CD8-positive, alpha-beta memory T cell (primary cell): ENCODE data around the gene SLC39A11. TPM values are rescaled to one million over a fixed set of nuclear protein-coding genes. Genes with fewer than 3 reads are reported as not detected.

Experiments used
- CTCF ChIA-PET: fragments of 350-600 bp; sonication (Branson Sonifier 250); formaldehyde crosslinking; loops from one replicate; lab custom pipeline; 2021; ENCODE audit warnings: antibody characterized with exemption; lab: Charles Lee
- POLR2A ChIA-PET: fragments of 350-600 bp; sonication (Branson Sonifier 250); formaldehyde crosslinking; loops from one replicate; lab custom pipeline; 2021; ENCODE audit warnings: antibody characterized with exemption; lab: Charles Lee
- DNase-seq, 5 donors: peaks; one replicate each; pipeline versions ENCODE4 v3.0.0 to v3.0.0-alpha.2; 2020 to 2022; ENCODE audit warnings: mixed read lengths in 1 of 5
- H3K27ac ChIP-seq: one replicate; pipeline ENCODE4 v1.7.0; 2013; ENCODE audit warnings: low read depth, mild to moderate bottlenecking, low read length, moderate library complexity
- H3K27me3 ChIP-seq: 2 replicates; pipeline ENCODE4 v1.7.0; 2013; ENCODE audit warnings: low read length, mild to moderate bottlenecking; ENCODE audit not compliant: insufficient read depth, poor library complexity, severe bottlenecking
- H3K36me3 ChIP-seq: 2 replicates; pipeline ENCODE4 v1.7.0; 2013; ENCODE audit warnings: mild to moderate bottlenecking, low read length, moderate library complexity; ENCODE audit not compliant: insufficient read depth
- H3K4me1 ChIP-seq: 2 replicates; pipeline ENCODE4 v1.7.0; 2013; ENCODE audit warnings: mild to moderate bottlenecking, low read length, moderate library complexity; ENCODE audit not compliant: insufficient read depth
- H3K4me3 ChIP-seq: 2 replicates; pipeline ENCODE4 v1.7.0; 2013; ENCODE audit warnings: mild to moderate bottlenecking, low read length
- H3K9me3 ChIP-seq: 2 replicates; pipeline ENCODE4 v1.7.0; 2013; ENCODE audit warnings: mild to moderate bottlenecking, low read length
- H3K27ac Mint-ChIP-seq, 8 donors: one replicate each; pipeline ENCODE4 v1.8.0; 2020 to 2021; ENCODE audit warnings: mixed read lengths in 8 of 8, mild to moderate bottlenecking in 6 of 8, inconsistent platforms in 3 of 8, moderate library complexity in 3 of 8
- H3K27me3 Mint-ChIP-seq, 2 donors: one replicate each; pipeline ENCODE4 v1.8.0; 2020 to 2021; ENCODE audit warnings: mixed read lengths in 2 of 2, mild to moderate bottlenecking in 1 of 2, moderate library complexity in 1 of 2
- H3K36me3 Mint-ChIP-seq, 3 donors: one replicate each; pipeline ENCODE4 v1.8.0; 2020 to 2021; ENCODE audit warnings: mixed read lengths in 3 of 3, inconsistent platforms in 1 of 3, mild to moderate bottlenecking in 1 of 3
- H3K4me1 Mint-ChIP-seq, 3 donors: one replicate each; pipeline ENCODE4 v1.8.0; 2020 to 2021; ENCODE audit warnings: mixed read lengths in 3 of 3, inconsistent platforms in 1 of 3, mild to moderate bottlenecking in 1 of 3
- H3K4me3 Mint-ChIP-seq, 7 donors: one replicate each; pipeline ENCODE4 v1.8.0; 2020 to 2021; ENCODE audit warnings: mixed read lengths in 7 of 7, mild to moderate bottlenecking in 6 of 7, moderate library complexity in 4 of 7, inconsistent platforms in 2 of 7
- H3K9me3 Mint-ChIP-seq, 5 donors: one replicate each; pipeline ENCODE4 v1.8.0; 2020 to 2022; ENCODE audit warnings: mixed read lengths in 5 of 5, mild to moderate bottlenecking in 3 of 5, moderate library complexity in 2 of 5, inconsistent platforms in 1 of 5
- polyA plus RNA-seq: library from polyadenylated mRNA; unstranded; fragments of 300-500 nt; fragmentation: Illumina TruSeq; gene quantifications from one replicate; pipeline ENCODE4 v1.2.3, GENCODE V29; 2021
- total RNA-seq, 2 experiments: library from RNA; stranded (reverse); gene quantifications; one replicate each; pipeline ENCODE4 v1.2.3, GENCODE V29; 2021

SLC39A11 gene
- total and polyA plus RNA-seq, 3 experiments from 2014 or later, result 13.1 to 18.5 (median 17.2) TPM

GRCh38 chr17:72659811-72660210 is 432.7 kb downstream of the SLC39A11 start:
- Histone ChIP-seq H3K27ac (no peak overlapping the region), H3K9me3 (no peaks in the 10 kb centered on the region), H3K4me1 (no peaks in the 10 kb centered on the region), H3K36me3 (no peaks in the 10 kb centered on the region), H3K27me3 (no peaks in the 10 kb centered on the region), H3K4me3 (no peak overlapping the region)
- no peak for DNase-seq
- POLR2A ChIA-PET, result no interaction called here
- no peak overlapping the region for H3K4me3 Mint-ChIP-seq
- no peak overlapping the region for H3K27ac Mint-ChIP-seq
- peaks cover 0 to 3% of the 10 kb centered on the region in 2 donors for H3K27me3 Mint-ChIP-seq
- no peaks in the 10 kb centered on the region for H3K9me3 Mint-ChIP-seq
- H3K36me3 Mint-ChIP-seq, result peaks cover 0 to 5% (median 2%) of the 10 kb centered on the region in 3 donors
- CTCF ChIA-PET, result no interaction called here
- H3K4me1 Mint-ChIP-seq, result no peaks in the 10 kb centered on the region

- H3K27ac ChIP-seq, result no peak overlapping the region
- ChIA-PET POLR2A (no interaction called here), CTCF (no interaction called here)
Observed at GRCh38 chr17:72658675-72659074, 433.8 kb downstream of the SLC39A11 start.

GRCh38 chr17:72657467-72658317 is 434.8 kb downstream of the SLC39A11 start:
- peak overlapping the region in 1 of 8 donors; percentile 85 for H3K27ac Mint-ChIP-seq

More at GRCh38 chr17:72658675-72659074, 433.8 kb downstream of the SLC39A11 start:
- Histone ChIP-seq H3K36me3 (no peaks in the 10 kb centered on the region), H3K27me3 (no peaks in the 10 kb centered on the region), H3K4me1 (no peaks in the 10 kb centered on the region), H3K4me3 (no peak overlapping the region), H3K9me3 (no peaks in the 10 kb centered on the region)
- DNase-seq, result no peak
- Mint-ChIP-seq H3K4me3 (no peak overlapping the region), H3K4me1 (no peaks in the 10 kb centered on the region), H3K27me3 (peaks cover 0 to 3% of the 10 kb centered on the region in 2 donors), H3K27ac (no peak overlapping the region), H3K9me3 (no peaks in the 10 kb centered on the region), H3K36me3 (peaks cover 0 to under 1% (median 0%) of the 10 kb centered on the region in 3 donors)

GRCh38 chr17:72656130-72656763 is 436.2 kb downstream of the SLC39A11 start:
- Mint-ChIP-seq H3K27me3 (peaks cover 0 to 2% of the 10 kb centered on the region in 2 donors), H3K27ac (peak overlapping the region in 1 of 8 donors; percentile 17), H3K4me1 (no peaks in the 10 kb centered on the region), H3K9me3 (no peaks in the 10 kb centered on the region), H3K4me3 (no peak overlapping the region), H3K36me3 (no peaks in the 10 kb centered on the region)
- Histone ChIP-seq H3K9me3 (no peaks in the 10 kb centered on the region), H3K4me3 (no peak overlapping the region), H3K27me3 (no peaks in the 10 kb centered on the region), H3K27ac (no peak overlapping the region), H3K36me3 (no peaks in the 10 kb centered on the region), H3K4me1 (no peaks in the 10 kb centered on the region)
- ChIA-PET POLR2A (no interaction called here), CTCF (no interaction called here)
- no peak for DNase-seq

More at GRCh38 chr17:72657467-72658317, 434.8 kb downstream of the SLC39A11 start:
- H3K9me3 ChIP-seq, result no peaks in the 10 kb centered on the region
- no peaks in the 10 kb centered on the region for H3K27me3 ChIP-seq
- POLR2A ChIA-PET, result no interaction called here
- Mint-ChIP-seq H3K36me3 (no peaks in the 10 kb centered on the region), H3K4me3 (no peak overlapping the region), H3K4me1 (no peaks in the 10 kb centered on the region), H3K9me3 (no peaks in the 10 kb centered on the region), H3K27me3 (peaks cover 0 to 3% of the 10 kb centered on the region in 2 donors)
- no peaks in the 10 kb centered on the region for H3K36me3 ChIP-seq
- H3K4me1 ChIP-seq, result no peaks in the 10 kb centered on the region
- H3K4me3 ChIP-seq, result no peak overlapping the region
- CTCF ChIA-PET, result no interaction called here
- DNase-seq, result no peak
- no peak overlapping the region for H3K27ac ChIP-seq

- ChIA-PET CTCF (no interaction called here), POLR2A (no interaction called here)
- Mint-ChIP-seq H3K36me3 (no peaks in the 10 kb centered on the region), H3K9me3 (no peaks in the 10 kb centered on the region), H3K4me1 (no peaks in the 10 kb centered on the region), H3K27ac (no peak overlapping the region), H3K4me3 (no peak overlapping the region), H3K27me3 (peaks cover 0 to 2% of the 10 kb centered on the region in 2 donors)
- Histone ChIP-seq H3K9me3 (no peaks in the 10 kb centered on the region), H3K27ac (no peak overlapping the region), H3K4me3 (no peak overlapping the region), H3K4me1 (no peaks in the 10 kb centered on the region), H3K36me3 (no peaks in the 10 kb centered on the region), H3K27me3 (no peaks in the 10 kb centered on the region)
- no peak for DNase-seq
Observed at GRCh38 chr17:72654706-72655105, 437.8 kb downstream of the SLC39A11 start.

- peaks cover 5 to 9% (median 7%) of the 10 kb centered on the region in 3 donors for H3K36me3 Mint-ChIP-seq
Observed at GRCh38 chr17:72651988-72652387, 440.5 kb downstream of the SLC39A11 start.

GRCh38 chr17:72648702-72649101 is 443.8 kb downstream of the SLC39A11 start:
- CTCF ChIA-PET, result no interaction called here
- H3K4me1 Mint-ChIP-seq, result no peaks in the 10 kb centered on the region
- POLR2A ChIA-PET, result no interaction called here
- no peak for DNase-seq
- Histone ChIP-seq H3K4me3 (no peak overlapping the region), H3K36me3 (no peaks in the 10 kb centered on the region), H3K27ac (no peak overlapping the region), H3K27me3 (no peaks in the 10 kb centered on the region), H3K9me3 (no peaks in the 10 kb centered on the region), H3K4me1 (no peaks in the 10 kb centered on the region)
- no peaks in the 10 kb centered on the region for H3K27me3 Mint-ChIP-seq
- H3K36me3 Mint-ChIP-seq, result peaks cover 5 to 14% (median 13%) of the 10 kb centered on the region in 3 donors
- no peak overlapping the region for H3K4me3 Mint-ChIP-seq
- no peak overlapping the region for H3K27ac Mint-ChIP-seq
- no peaks in the 10 kb centered on the region for H3K9me3 Mint-ChIP-seq

More at GRCh38 chr17:72651988-72652387, 440.5 kb downstream of the SLC39A11 start:
- Histone ChIP-seq H3K9me3 (no peaks in the 10 kb centered on the region), H3K4me1 (no peaks in the 10 kb centered on the region), H3K27ac (no peak overlapping the region), H3K27me3 (no peaks in the 10 kb centered on the region), H3K36me3 (no peaks in the 10 kb centered on the region), H3K4me3 (no peak overlapping the region)
- no peak for DNase-seq
- POLR2A ChIA-PET, result no interaction called here
- H3K27me3 Mint-ChIP-seq, result peaks cover 0 to 2% of the 10 kb centered on the region in 2 donors
- H3K4me1 Mint-ChIP-seq, result no peaks in the 10 kb centered on the region
- CTCF ChIA-PET, result no interaction called here
- no peak overlapping the region for H3K4me3 Mint-ChIP-seq
- H3K27ac Mint-ChIP-seq, result no peak overlapping the region
- no peaks in the 10 kb centered on the region for H3K9me3 Mint-ChIP-seq

- ChIA-PET POLR2A (no interaction called here), CTCF (no interaction called here)
- Histone ChIP-seq H3K27me3 (no peaks in the 10 kb centered on the region), H3K27ac (no peak overlapping the region), H3K4me1 (no peaks in the 10 kb centered on the region), H3K9me3 (no peaks in the 10 kb centered on the region), H3K4me3 (no peak overlapping the region), H3K36me3 (no peaks in the 10 kb centered on the region)
- Mint-ChIP-seq H3K4me1 (no peaks in the 10 kb centered on the region), H3K4me3 (no peak overlapping the region), H3K27ac (peak overlapping the region in 1 of 8 donors; percentile 8), H3K27me3 (peaks cover 0 to under 1% of the 10 kb centered on the region in 2 donors), H3K36me3 (peaks cover 5 to 19% (median 13%) of the 10 kb centered on the region in 3 donors), H3K9me3 (no peaks in the 10 kb centered on the region)
- no peak for DNase-seq
Observed at GRCh38 chr17:72646176-72646575, 446.3 kb downstream of the SLC39A11 start.
